Germinal center (tissue), 1 donor: ENCODE results near the gene KANTR.

Experiments
- DNase-seq: peaks from one replicate; pipeline ENCODE4 v3.0.0; 2012; ENCODE audit warnings: mixed read lengths, low spot score

The KANTR gene

DNA sequence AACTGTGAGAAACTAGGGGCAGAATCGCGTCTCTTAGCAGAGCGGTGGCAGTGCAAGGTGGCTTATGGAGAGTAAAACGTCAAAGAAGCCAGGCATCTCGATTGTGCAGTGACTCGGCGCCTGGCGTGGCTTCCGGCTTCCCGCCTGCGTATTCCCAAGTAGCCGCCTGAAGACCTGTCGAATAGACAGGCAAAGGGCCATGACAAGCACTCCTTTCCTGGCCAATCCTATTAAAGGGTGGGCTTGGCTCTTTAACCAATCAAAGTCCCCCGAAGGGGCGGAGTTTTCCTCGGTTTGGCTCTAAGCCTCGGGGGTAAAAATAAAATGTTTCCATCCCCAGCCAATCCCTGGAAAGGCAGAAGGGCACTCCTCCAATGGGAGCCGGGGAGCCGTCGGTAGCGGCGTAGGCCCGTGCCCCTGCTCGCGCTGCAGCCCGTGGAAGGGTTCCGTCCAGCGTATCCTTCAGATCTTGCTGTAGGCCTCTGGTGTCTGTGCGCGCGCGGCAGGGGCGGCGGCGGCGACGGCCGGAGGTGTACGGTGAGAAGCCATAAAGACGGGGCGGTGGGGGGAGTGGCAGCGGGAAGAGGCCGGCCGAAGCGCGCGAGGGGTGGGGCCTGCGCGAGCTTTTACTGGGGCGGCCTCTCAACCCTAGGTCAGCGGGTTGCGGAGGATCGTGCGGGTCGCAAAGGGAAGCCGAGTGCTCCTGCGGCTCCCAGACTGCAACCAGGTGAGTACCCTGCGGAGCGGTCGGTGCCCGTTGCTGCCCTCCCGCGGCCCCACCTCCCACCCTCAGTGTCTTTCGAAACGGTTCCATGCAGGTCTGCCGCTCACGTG, at the start of gene KANTR:
KANTR (plus strand) TSS at position 395 of the 834 bp plus-strand sequence. CDS start 30,131 bp downstream, outside the sequence.
- DNase-seq: peak; percentile 88

GRCh38 chrX:53044995-53045394, 48.9 kb upstream of the KANTR start:
- DNase-seq: no peak

- no peak for DNase-seq
Measured at GRCh38 chrX:53047228-53047627, 46.7 kb upstream of the KANTR start.

DNA sequence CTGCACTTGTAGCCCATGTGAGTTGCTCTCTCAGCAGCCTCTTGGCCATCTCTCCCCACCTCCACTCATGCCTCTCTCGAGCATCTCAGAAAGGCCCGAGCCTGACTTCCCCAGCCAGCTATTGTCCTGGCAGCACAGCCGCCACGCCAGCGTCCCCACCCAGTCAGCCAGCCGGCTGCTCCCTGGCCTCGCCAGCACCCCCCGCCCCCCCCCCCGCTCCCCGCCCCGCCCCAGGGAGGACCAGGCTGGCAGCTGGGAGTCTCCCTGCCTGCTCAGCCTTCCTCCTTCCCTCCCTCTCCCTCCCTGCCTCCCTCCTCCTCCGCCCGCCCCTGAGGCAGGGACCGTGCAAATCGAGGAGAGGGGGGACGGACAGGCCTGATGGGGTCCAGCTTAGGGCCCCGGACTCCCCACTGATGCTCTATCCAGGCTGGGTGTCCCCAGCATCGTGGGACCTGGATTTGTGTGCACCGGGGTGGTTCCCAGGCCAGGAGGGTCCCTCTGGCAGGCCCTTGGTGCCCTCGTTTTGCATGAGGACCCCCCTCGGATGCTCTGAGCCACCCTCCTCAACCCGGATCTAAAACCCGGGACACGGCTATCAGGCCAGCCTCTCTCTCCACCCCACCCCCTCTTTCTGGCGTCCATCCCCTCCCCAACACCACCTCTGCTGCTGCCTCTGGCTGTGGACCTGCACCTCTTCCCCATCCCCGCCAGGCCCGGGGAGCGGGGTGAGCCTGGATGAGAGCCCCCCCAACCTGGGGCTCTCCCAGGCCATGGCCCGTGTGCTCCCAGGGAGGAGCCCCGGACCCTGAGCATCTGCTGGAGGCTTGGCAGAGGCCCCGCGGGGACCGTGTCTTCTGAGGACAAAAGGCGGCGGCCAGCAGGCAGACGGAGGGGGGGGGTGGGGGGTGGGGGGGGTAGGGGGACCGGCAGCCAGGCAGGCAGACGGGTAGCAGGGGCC, 45.5 kb upstream of the KANTR start, which contains the start of gene GPR173:
GPR173 (plus strand) TSS at position 621 of the 958 bp plus-strand sequence. CDS start 27,833 bp downstream, outside the sequence.
- no peak for DNase-seq

DNA sequence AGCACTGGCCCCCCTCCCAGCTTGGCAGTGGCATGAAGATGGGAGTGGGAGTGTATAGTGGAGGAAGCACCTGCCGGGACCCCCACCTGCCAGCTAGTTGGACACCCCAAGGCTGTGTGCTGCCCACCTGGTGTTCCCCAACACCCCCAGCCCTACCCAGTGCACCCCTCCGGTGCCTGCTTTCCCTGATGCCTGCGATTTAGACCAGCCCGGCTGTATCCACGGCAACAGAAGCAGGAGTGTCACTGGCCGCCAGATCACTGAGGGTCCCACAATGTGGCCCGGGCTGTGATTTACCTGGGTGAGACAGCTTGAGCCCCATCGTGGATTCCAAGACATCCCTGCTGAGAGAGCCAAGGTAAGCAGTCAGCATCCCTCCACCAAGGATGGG, 44.8 kb upstream of the KANTR start:
- DNase-seq: no peak

DNA sequence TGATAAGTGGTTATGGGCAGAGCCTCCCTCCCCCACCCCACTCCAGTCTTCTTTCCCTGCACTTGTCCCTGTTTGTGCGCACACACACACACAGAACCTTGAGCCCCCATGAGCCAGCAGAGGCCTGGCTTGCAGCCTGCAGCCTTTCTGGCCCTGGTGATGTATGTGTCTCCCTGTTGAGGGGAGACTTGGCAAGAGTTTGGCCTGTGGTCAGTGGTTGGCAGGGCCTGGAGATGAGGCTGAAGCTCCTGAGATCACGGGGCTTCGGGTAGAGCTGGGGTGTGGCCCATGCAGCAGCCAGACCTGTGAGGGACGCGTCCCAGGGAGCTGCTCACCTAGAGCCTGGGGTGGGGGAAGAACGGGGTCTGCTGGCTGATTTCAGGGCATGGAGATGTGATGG, 43.1 kb upstream of the KANTR start:
- no peak for DNase-seq

- DNase-seq: no peak
Measured at GRCh38 chrX:53055244-53055849, 38.6 kb upstream of the KANTR start.

GRCh38 chrX:53056292-53056691, 37.6 kb upstream of the KANTR start:
- no peak for DNase-seq

DNA sequence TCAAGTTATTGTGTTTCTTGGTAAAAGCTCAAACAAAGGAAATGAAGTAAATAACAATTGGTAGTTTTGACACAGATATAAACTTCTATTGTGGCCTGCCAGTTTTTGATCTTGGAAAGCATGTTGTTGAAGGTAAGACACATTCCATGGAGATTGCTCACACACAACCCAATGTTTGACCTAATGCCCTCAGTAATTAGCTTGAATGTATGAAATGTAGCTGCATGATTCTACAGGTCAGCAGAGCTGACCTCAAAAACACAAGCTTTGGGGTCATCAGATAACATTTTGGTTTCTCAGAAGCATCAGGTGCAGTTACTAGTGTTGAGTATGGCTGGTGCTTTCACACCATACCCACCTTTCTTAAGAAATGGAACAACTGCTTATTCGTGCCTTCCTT, 28.8 kb upstream of the KANTR start:
- no peak for DNase-seq

DNA sequence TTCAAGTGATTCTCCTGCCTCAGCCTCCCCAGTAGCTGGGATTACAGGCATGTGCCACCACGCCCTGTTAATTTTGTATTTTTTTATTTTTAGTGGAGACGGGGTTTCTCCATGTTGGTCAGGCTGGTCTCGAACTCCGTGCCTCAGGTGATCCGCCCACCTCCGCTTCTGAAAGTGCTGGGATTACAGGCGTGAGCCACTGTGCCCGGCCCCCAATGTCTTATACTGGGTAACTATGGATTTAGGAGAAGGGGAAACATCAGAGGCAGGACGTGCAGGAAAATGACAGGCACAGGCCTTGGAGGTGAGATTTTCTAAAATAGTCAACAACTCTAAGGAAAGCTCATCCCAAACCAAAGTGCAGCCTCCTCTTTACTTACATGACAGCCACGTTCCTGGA, 22.9 kb upstream of the KANTR start:
- DNase-seq: no peak

DNA sequence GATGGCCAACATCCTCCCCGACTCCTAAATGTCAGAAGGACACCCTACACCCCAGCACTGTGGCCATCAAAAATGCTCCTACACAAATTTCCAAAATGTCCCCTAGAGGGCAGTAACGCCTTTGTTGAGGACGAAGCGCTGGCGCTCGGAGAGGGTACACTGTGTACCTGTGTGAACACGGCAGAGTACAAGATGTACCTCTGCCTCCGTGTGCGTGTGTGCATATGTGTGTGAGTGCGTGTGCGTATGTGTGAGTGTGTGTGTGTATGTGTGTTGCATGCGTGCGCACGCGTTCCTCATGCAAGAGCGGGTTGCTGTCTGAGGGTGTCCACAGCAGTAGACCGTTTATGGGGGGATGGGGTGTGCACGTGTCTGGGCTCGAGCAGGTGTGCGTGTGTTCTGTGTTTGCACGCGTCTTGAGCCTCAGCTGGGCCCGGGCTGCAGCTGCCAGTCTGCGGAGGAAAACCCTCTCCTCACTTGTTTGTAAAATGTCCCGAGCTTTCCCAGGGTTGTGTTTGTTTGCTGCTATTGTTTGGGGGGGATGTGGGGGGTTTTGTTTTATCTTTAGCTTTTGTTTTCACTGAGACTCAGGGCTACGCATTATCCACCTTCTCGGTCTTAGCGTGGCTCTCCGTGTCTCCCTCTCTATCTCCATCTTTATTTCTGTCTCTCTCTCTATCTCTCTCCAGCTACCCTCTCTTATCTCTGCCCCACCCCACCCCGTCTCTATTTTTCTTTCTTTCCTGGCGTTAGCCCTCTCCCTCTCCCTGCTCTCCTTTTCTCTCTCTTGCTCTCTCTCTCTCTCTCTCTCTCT, 22.1 kb upstream of the KANTR start:
- peak; percentile 55 for DNase-seq

- DNase-seq: no peak
Measured at GRCh38 chrX:53072418-53073114, 21.4 kb upstream of the KANTR start.

DNA sequence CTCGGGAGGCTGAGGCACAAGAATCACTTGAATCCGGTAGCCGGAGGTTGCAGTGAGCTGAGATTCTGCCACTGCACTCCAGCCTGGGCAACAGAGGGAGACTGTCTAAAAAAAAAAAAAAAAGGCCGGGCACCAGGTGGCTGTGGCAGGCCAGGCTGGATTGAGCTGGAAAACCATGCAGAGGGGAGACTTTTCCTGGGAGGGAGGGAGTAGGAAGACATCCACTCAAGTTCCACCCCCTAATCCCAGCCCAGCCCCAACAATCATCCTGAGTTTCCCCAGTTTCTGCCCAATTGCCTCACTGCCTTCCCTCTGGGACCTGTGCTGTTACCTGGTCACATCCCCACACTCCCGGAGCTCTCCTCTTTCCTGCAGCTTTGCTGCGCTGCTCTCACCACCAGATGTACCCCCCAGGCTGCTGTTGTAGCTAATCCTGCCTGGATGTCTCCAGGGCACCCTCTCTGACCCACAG, 20.8 kb upstream of the KANTR start:
- no peak for DNase-seq

- DNase-seq: no peak
Measured at GRCh38 chrX:53075011-53075410, 18.9 kb upstream of the KANTR start.

- no peak for DNase-seq
Measured at GRCh38 chrX:53076671-53077070, 17.3 kb upstream of the KANTR start.

GRCh38 chrX:53077207-53078197, 16.4 kb upstream of the KANTR start:
- no peak for DNase-seq

GRCh38 chrX:53078943-53079342, 15.0 kb upstream of the KANTR start:
- DNase-seq: no peak

GRCh38 chrX:53080628-53081580, 13.0 kb upstream of the KANTR start:
- no peak for DNase-seq
